ENCODE measurements around the gene CES2.

DNA sequence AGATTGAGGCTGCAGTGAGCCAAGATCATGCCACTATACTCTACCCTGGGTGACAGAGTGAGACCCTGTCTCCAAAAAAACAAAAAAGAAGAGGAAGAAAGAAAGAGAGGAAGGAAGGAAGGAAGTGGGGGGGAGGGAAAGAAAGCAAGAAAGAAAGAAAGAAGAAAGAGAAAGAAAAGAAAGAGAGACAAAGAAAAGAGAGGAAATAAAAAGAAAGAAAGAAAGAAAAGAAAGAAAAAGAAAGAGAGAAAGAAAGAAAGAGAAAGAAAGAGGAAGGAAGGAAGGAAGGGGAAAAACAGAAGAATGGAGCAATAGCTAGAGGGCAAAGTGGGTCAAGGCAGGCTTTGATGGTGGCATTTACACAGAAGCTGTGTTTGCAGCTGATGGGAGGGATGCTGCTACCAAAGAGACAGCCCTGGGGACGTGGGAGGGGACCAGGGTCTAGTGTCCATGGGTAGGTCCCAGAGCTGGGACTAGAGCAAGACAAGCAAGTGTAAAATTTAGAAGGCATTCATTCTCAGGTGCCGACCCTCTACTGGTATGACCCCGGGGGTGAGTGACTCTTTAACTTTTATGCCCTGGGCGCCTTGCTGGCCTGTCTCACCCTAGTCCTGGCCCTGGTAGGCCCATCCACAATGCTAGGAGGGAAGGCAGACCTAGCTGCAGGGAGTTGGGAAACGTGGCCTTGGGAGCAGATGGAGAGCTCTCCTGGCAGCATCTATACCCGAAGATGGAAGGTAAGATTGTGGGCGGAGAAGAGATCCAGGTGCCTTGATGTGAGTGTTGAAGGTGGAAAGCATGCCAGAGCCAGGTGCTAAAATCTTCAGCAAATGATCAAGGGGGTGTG lies 23.8 kb downstream of the CES2 start:
- TF ChIP-seq, protein P1, sequence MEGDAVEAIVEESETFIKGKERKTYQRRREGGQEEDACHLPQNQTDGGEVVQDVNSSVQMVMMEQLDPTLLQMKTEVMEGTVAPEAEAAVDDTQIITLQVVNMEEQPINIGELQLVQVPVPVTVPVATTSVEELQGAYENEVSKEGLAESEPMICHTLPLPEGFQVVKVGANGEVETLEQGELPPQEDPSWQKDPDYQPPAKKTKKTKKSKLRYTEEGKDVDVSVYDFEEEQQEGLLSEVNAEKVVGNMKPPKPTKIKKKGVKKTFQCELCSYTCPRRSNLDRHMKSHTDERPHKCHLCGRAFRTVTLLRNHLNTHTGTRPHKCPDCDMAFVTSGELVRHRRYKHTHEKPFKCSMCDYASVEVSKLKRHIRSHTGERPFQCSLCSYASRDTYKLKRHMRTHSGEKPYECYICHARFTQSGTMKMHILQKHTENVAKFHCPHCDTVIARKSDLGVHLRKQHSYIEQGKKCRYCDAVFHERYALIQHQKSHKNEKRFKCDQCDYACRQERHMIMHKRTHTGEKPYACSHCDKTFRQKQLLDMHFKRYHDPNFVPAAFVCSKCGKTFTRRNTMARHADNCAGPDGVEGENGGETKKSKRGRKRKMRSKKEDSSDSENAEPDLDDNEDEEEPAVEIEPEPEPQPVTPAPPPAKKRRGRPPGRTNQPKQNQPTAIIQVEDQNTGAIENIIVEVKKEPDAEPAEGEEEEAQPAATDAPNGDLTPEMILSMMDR (IDR thresholded peaks at IDR 0.05): no peak
- no peak for TF ChIP-seq POLR2AphosphoS5 (IDR thresholded peaks at IDR 0.05; ENCODE audit: insufficient read depth in 1 of 2, low read depth in 1 of 2)
